GM23338 (cell line): ENCODE measurements around the gene PCGF3. TPM values are rescaled to one million over a fixed set of nuclear protein-coding genes. Genes with fewer than 3 reads are reported as not detected.

Experiments
- ATAC-seq: fragments of 200-7000 bp; cut with Tn5 transposase; 3 replicates; pipeline ENCODE4 v1.9.1; 2020
- DNase-seq: peaks from one replicate; pipeline ENCODE4 v3.0.0-alpha.2; 2015; ENCODE audit warnings: low spot score
- H2AFZ ChIP-seq: fragments of 200-600 bp; sonication (generic); 2 replicates; pipeline ENCODE4 v1.8.0; 2016; ENCODE audit warnings: antibody characterized with exemption, mild to moderate bottlenecking, moderate library complexity
- H3F3A ChIP-seq: fragments of 200-600 bp; sonication (generic); replicated peaks from 2 replicates; pipeline ENCODE4 v1.8.0; 2017; ENCODE audit warnings: antibody characterized with exemption, mixed run types, low read depth
- H3K27ac ChIP-seq: fragments of 200-600 bp; sonication (generic); 2 replicates; pipeline ENCODE4 v1.6.1; 2016; ENCODE audit warnings: low read depth
- H3K27me3 ChIP-seq: fragments of 200-600 bp; sonication (generic); 2 replicates; pipeline ENCODE4 v1.8.0; 2016; ENCODE audit warnings: mild to moderate bottlenecking, mixed run types, moderate library complexity; ENCODE audit not compliant: insufficient read depth
- H3K36me3 ChIP-seq: fragments of 200-600 bp; sonication (generic); 2 replicates; pipeline ENCODE4 v1.8.0; 2016; ENCODE audit warnings: mild to moderate bottlenecking; ENCODE audit not compliant: insufficient read depth
- H3K4me1 ChIP-seq: fragments of 200-600 bp; sonication (generic); 2 replicates; pipeline ENCODE4 v1.8.0; 2016; ENCODE audit warnings: mild to moderate bottlenecking, moderate library complexity; ENCODE audit not compliant: insufficient read depth
- H3K4me2 ChIP-seq: fragments of 200-600 bp; sonication (generic); 2 replicates; pipeline ENCODE4 v1.7.1; 2017; ENCODE audit warnings: mixed run types
- H3K4me3 ChIP-seq: fragments of 200-600 bp; sonication (generic); 2 replicates; pipeline ENCODE4 v1.6.1; 2016; ENCODE audit warnings: mixed run types
- H3K79me2 ChIP-seq: fragments of 200-600 bp; sonication (generic); replicated peaks from 2 replicates; pipeline ENCODE4 v1.8.0; 2017; ENCODE audit warnings: mild to moderate bottlenecking; ENCODE audit not compliant: insufficient read depth
- H3K9me2 ChIP-seq: fragments of 200-600 bp; sonication (generic); 2 replicates; pipeline ENCODE4 v1.8.0; 2017; ENCODE audit not compliant: insufficient read depth
- H4K20me1 ChIP-seq: fragments of 200-600 bp; sonication (generic); replicated peaks from 2 replicates; pipeline ENCODE4 v1.8.0; 2017; ENCODE audit warnings: mild to moderate bottlenecking; ENCODE audit not compliant: insufficient read depth
- H3K27ac Mint-ChIP-seq: 2 replicates; pipeline ENCODE4 v1.8.0; 2020; ENCODE audit warnings: inconsistent platforms, mild to moderate bottlenecking, moderate library complexity, mixed read lengths
- H3K27me3 Mint-ChIP-seq: 3 replicates; pipeline ENCODE4 v1.8.0; 2022; ENCODE audit warnings: low read depth, mild to moderate bottlenecking, moderate library complexity, mixed read lengths, inconsistent platforms; ENCODE audit not compliant: insufficient read depth, poor library complexity
- H3K36me3 Mint-ChIP-seq: 3 replicates; pipeline ENCODE4 v1.8.0; 2021; ENCODE audit warnings: low read depth, mild to moderate bottlenecking, inconsistent platforms, moderate library complexity, mixed read lengths
- H3K4me1 Mint-ChIP-seq: 3 replicates; pipeline ENCODE4 v1.8.0; 2020; ENCODE audit warnings: mild to moderate bottlenecking, inconsistent platforms, mixed read lengths
- H3K4me3 Mint-ChIP-seq: 3 replicates; pipeline ENCODE4 v1.8.0; 2021; ENCODE audit warnings: moderate library complexity, mild to moderate bottlenecking, inconsistent platforms, mixed read lengths
- H3K9me3 Mint-ChIP-seq: 3 replicates; pipeline ENCODE4 v1.8.0; 2020; ENCODE audit warnings: moderate library complexity, mild to moderate bottlenecking, inconsistent platforms, mixed read lengths
- CREB1 ChIP-seq: fragments of 250-450 bp; sonication (Bioruptor Pico); IDR thresholded peaks from 2 replicates; pipeline ENCODE4 v1.5.0; 2020; ENCODE audit warnings: low read depth, mild to moderate bottlenecking, moderate library complexity
- EZH2 ChIP-seq: fragments of 200-600 bp; sonication (generic); IDR thresholded peaks from one replicate; pipeline ENCODE4 v1.8.0; 2017; ENCODE audit warnings: antibody characterized with exemption, mild to moderate bottlenecking, low read depth; ENCODE audit not compliant: unreplicated experiment
- EZH2phosphoT487 ChIP-seq: fragments of 200-600 bp; sonication (generic); IDR thresholded peaks from one replicate; pipeline ENCODE4 v1.8.1; 2018; ENCODE audit warnings: antibody characterized with exemption; ENCODE audit not compliant: unreplicated experiment
- JUNB ChIP-seq: IDR thresholded peaks from one replicate; pipeline ENCODE4 v1.6.1; 2016; ENCODE audit warnings: antibody characterized with exemption; ENCODE audit not compliant: unreplicated experiment
- REST ChIP-seq: IDR thresholded peaks from one replicate; pipeline ENCODE4 v1.6.1; 2018; ENCODE audit warnings: antibody characterized with exemption; ENCODE audit not compliant: unreplicated experiment
- STAT1 ChIP-seq: IDR thresholded peaks from one replicate; pipeline ENCODE4 v1.6.1; 2016; ENCODE audit warnings: antibody characterized with exemption; ENCODE audit not compliant: unreplicated experiment
- ZNF331 ChIP-seq: fragments of 250-450 bp; sonication (Bioruptor Pico); IDR thresholded peaks from 2 replicates; pipeline ENCODE4 v1.5.0; 2020; ENCODE audit warnings: low read depth, mild to moderate bottlenecking, moderate library complexity
- polyA plus RNA-seq: library from polyadenylated mRNA; unstranded; fragments of >200 nt; fragmentation: Nextera tagmentation; extraction: Ambion mirVana; gene quantifications from 2 replicates; pipeline ENCODE4 v1.2.1, GENCODE V29; 2016
- total RNA-seq: library from RNA; depleted of rRNA; stranded (reverse); fragments of >200 nt; shearing (Covaris generic); gene quantifications from 2 replicates; pipeline ENCODE4 v1.2.3, GENCODE V29; 2014
- TF ChIP-seq, protein P1 (sequence below): IDR thresholded peaks from 2 replicates; pipeline ENCODE4 v1.6.1; 2016; ENCODE audit warnings: antibody characterized with exemption
- TF ChIP-seq, protein P2 (sequence below): fragments of 250-450 bp; sonication (Bioruptor Pico); IDR thresholded peaks from 2 replicates; pipeline ENCODE4 v1.5.0; 2020; ENCODE audit warnings: mild to moderate bottlenecking, moderate library complexity

PCGF3 gene
- total and polyA plus RNA-seq, 2 experiments from 2014 or later: 33.1 to 49.0 TPM

DNA sequence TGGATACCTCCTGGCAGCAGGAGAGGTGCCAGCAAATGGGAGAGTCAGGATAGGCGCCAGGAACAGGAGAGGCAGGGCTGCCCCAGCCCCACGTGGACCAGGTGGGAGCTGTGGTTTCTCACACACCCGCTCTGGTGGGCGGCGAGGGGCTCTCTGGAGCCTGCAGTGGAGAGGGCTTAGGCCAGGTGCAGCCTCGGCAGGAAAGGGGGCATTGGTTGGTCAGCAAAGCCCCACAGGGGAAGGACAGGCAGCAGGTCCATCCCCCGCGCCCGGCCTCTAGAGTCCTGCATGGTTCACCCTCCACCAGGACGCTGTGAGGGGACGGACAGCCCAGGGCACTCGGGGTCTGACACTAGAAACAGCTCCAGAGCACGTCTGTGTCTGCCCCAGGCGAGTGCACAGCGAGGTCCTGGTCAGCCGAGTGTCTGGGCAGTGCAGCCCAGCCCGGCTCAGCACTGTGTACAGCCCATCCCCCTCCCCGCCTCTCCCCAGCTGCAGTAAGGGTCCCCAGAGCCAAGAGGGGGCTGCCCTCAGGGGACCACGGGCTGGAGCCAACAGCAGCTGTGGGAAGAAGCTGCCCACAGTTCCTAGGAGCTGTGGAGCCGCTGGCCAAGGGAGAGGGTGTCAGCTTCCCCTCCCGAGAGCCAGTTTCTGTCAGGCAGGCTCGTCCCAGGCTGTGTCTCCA lies 39.7 kb upstream of the PCGF3 start:
- H3K27ac ChIP-seq: no peak overlapping the region
- DNase-seq (no peak), ATAC-seq (no peak)
- Mint-ChIP-seq H3K4me1 (no peaks in the 10 kb centered on the region; the same call in 2 of the 3 replicates), H3K27ac (no peak overlapping the region), H3K27me3 (peaks cover 10% of the 10 kb centered on the region), H3K36me3 (peaks cover 8% of the 10 kb centered on the region), H3K9me3 (no peaks in the 10 kb centered on the region; the same call in 2 of the 3 replicates), H3K4me3 (no peak overlapping the region)
- H3K27me3 ChIP-seq: no peaks in the 10 kb centered on the region
- TF ChIP-seq JUNB (no peak), CREB1 (CRISPR knock-in tag) (no peak), EZH2 (no peak), EZH2phosphoT487 (no peak), REST (no peak), ZNF331 (CRISPR knock-in tag) (no peak), STAT1 (no peak)
- TF ChIP-seq, protein P1, sequence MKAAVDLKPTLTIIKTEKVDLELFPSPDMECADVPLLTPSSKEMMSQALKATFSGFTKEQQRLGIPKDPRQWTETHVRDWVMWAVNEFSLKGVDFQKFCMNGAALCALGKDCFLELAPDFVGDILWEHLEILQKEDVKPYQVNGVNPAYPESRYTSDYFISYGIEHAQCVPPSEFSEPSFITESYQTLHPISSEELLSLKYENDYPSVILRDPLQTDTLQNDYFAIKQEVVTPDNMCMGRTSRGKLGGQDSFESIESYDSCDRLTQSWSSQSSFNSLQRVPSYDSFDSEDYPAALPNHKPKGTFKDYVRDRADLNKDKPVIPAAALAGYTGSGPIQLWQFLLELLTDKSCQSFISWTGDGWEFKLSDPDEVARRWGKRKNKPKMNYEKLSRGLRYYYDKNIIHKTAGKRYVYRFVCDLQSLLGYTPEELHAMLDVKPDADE: no peak
- TF ChIP-seq, protein P2, sequence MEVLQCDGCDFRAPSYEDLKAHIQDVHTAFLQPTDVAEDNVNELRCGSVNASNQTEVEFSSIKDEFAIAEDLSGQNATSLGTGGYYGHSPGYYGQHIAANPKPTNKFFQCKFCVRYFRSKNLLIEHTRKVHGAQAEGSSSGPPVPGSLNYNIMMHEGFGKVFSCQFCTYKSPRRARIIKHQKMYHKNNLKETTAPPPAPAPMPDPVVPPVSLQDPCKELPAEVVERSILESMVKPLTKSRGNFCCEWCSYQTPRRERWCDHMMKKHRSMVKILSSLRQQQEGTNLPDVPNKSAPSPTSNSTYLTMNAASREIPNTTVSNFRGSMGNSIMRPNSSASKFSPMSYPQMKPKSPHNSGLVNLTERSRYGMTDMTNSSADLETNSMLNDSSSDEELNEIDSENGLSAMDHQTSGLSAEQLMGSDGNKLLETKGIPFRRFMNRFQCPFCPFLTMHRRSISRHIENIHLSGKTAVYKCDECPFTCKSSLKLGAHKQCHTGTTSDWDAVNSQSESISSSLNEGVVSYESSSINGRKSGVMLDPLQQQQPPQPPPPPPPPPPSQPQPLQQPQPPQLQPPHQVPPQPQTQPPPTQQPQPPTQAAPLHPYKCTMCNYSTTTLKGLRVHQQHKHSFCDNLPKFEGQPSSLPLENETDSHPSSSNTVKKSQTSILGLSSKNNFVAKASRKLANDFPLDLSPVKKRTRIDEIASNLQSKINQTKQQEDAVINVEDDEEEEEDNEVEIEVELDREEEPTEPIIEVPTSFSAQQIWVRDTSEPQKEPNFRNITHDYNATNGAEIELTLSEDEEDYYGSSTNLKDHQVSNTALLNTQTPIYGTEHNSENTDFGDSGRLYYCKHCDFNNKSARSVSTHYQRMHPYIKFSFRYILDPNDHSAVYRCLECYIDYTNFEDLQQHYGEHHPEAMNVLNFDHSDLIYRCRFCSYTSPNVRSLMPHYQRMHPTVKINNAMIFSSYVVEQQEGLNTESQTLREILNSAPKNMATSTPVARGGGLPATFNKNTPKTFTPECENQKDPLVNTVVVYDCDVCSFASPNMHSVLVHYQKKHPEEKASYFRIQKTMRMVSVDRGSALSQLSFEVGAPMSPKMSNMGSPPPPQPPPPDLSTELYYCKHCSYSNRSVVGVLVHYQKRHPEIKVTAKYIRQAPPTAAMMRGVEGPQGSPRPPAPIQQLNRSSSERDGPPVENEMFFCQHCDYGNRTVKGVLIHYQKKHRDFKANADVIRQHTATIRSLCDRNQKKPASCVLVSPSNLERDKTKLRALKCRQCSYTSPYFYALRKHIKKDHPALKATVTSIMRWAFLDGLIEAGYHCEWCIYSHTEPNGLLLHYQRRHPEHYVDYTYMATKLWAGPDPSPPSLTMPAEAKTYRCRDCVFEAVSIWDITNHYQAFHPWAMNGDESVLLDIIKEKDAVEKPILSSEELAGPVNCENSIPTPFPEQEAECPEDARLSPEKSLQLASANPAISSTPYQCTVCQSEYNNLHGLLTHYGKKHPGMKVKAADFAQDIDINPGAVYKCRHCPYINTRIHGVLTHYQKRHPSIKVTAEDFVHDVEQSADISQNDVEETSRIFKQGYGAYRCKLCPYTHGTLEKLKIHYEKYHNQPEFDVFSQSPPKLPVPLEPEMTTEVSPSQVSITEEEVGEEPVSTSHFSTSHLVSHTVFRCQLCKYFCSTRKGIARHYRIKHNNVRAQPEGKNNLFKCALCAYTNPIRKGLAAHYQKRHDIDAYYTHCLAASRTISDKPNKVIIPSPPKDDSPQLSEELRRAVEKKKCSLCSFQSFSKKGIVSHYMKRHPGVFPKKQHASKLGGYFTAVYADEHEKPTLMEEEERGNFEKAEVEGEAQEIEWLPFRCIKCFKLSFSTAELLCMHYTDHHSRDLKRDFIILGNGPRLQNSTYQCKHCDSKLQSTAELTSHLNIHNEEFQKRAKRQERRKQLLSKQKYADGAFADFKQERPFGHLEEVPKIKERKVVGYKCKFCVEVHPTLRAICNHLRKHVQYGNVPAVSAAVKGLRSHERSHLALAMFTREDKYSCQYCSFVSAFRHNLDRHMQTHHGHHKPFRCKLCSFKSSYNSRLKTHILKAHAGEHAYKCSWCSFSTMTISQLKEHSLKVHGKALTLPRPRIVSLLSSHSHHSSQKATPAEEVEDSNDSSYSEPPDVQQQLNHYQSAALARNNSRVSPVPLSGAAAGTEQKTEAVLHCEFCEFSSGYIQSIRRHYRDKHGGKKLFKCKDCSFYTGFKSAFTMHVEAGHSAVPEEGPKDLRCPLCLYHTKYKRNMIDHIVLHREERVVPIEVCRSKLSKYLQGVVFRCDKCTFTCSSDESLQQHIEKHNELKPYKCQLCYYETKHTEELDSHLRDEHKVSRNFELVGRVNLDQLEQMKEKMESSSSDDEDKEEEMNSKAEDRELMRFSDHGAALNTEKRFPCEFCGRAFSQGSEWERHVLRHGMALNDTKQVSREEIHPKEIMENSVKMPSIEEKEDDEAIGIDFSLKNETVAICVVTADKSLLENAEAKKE (CRISPR knock-in tag): no peak
- no peaks in the 10 kb centered on the region for H3F3A ChIP-seq
- no peaks in the 10 kb centered on the region for H3K4me1 ChIP-seq
- no peak overlapping the region for H3K4me3 ChIP-seq
- H3K36me3 ChIP-seq: no peaks in the 10 kb centered on the region
- no peaks in the 10 kb centered on the region for H3K79me2 ChIP-seq
- H3K9me2 ChIP-seq: no peaks in the 10 kb centered on the region
- no peak overlapping the region for H3K4me2 ChIP-seq
- no peaks in the 10 kb centered on the region; the same call in 1 of the 2 replicates for H4K20me1 ChIP-seq
- H2AFZ ChIP-seq: no peak overlapping the region
